WTC11 (cell line): Measurements from ENCODE around the gene TNNT1. TPM values are rescaled to one million over a fixed set of nuclear protein-coding genes. Genes with fewer than 3 reads are reported as not detected.

Experiments
- ATAC-seq: fragments of 200-7000 bp; cut with Tn5 transposase; 2 replicates; pipeline ENCODE4 v1.10.0; 2021; ENCODE audit warnings: mild to moderate bottlenecking, moderate library complexity
- CTCF ChIA-PET: fragments of 300-600 bp; sonication (Branson Sonifier 250); formaldehyde crosslinking; loops from one replicate; lab custom pipeline; 2021; ENCODE audit warnings: antibody characterized with exemption; lab: Charles Lee
- POLR2A ChIA-PET: fragments of 350-600 bp; sonication (Branson Sonifier 250); formaldehyde crosslinking; loops from one replicate; lab custom pipeline; 2021; ENCODE audit warnings: antibody characterized with exemption; lab: Charles Lee
- DNase-seq: peaks from one replicate; pipeline ENCODE4 v3.0.0; 2021; ENCODE audit warnings: low spot score
- H3K27ac Mint-ChIP-seq: 2 replicates; pipeline ENCODE4 v1.8.0; 2021; ENCODE audit warnings: mixed read lengths
- H3K27me3 Mint-ChIP-seq: 2 replicates; pipeline ENCODE4 v1.8.0; 2021; ENCODE audit warnings: low read depth, mild to moderate bottlenecking, moderate library complexity, mixed read lengths
- H3K36me3 Mint-ChIP-seq: 2 replicates; pipeline ENCODE4 v1.8.0; 2021; ENCODE audit warnings: mixed read lengths
- H3K4me1 Mint-ChIP-seq: 2 replicates; pipeline ENCODE4 v1.8.0; 2022; ENCODE audit warnings: mixed read lengths
- H3K4me3 Mint-ChIP-seq: 2 replicates; pipeline ENCODE4 v1.8.0; 2021; ENCODE audit warnings: mild to moderate bottlenecking, moderate library complexity, mixed read lengths
- H3K9me3 Mint-ChIP-seq: 2 replicates; pipeline ENCODE4 v1.8.0; 2021; ENCODE audit warnings: mixed read lengths
- AFF4 ChIP-seq: sonication (generic); formaldehyde crosslinking; IDR thresholded peaks from 2 replicates; pipeline ENCODE4 v1.8.1; 2023; ENCODE audit warnings: mild to moderate bottlenecking, missing genetic modification reagents, borderline replicate concordance
- CREM ChIP-seq: sonication (generic); formaldehyde crosslinking; IDR thresholded peaks from 2 replicates; pipeline ENCODE4 v1.8.1; 2022; ENCODE audit warnings: mild to moderate bottlenecking, missing genetic modification reagents, moderate library complexity
- FOXJ3 ChIP-seq: sonication (generic); formaldehyde crosslinking; IDR thresholded peaks from 2 replicates; pipeline ENCODE4 v1.9.0; 2021; ENCODE audit warnings: missing genetic modification reagents, mild to moderate bottlenecking, borderline replicate concordance
- GABPB1 ChIP-seq: sonication (generic); formaldehyde crosslinking; IDR thresholded peaks from 2 replicates; pipeline ENCODE4 v1.8.1; 2023; ENCODE audit warnings: mild to moderate bottlenecking, missing genetic modification reagents
- GRHL2 ChIP-seq: fragments of 250-450 bp; sonication (Bioruptor Pico); IDR thresholded peaks from 2 replicates; pipeline ENCODE4 v1.8.0; 2022; ENCODE audit warnings: mild to moderate bottlenecking, moderate library complexity; ENCODE audit not compliant: insufficient replicate concordance, severe bottlenecking
- IRF1 ChIP-seq: sonication (generic); formaldehyde crosslinking; IDR thresholded peaks from 2 replicates; pipeline ENCODE4 v1.8.0; 2023; ENCODE audit warnings: missing genetic modification reagents
- IRF2 ChIP-seq: sonication (generic); formaldehyde crosslinking; IDR thresholded peaks from 2 replicates; pipeline ENCODE4 v1.8.0; 2022; ENCODE audit warnings: low read depth, missing genetic modification reagents, borderline replicate concordance
- JUN ChIP-seq: sonication (generic); formaldehyde crosslinking; IDR thresholded peaks from 2 replicates; pipeline ENCODE4 v1.8.0; 2023; ENCODE audit warnings: mild to moderate bottlenecking, missing genetic modification reagents
- NFE2L1 ChIP-seq: sonication (generic); formaldehyde crosslinking; IDR thresholded peaks from 2 replicates; pipeline ENCODE4 v1.8.1; 2023; ENCODE audit warnings: missing genetic modification reagents
- PREB ChIP-seq: sonication (generic); formaldehyde crosslinking; IDR thresholded peaks from 2 replicates; pipeline ENCODE4 v1.8.1; 2022; ENCODE audit warnings: mild to moderate bottlenecking, missing genetic modification reagents, moderate library complexity, borderline replicate concordance
- SOX15 ChIP-seq: fragments of 250-450 bp; sonication (Bioruptor Pico); IDR thresholded peaks from 2 replicates; pipeline ENCODE4 v1.9.0; 2021; ENCODE audit warnings: mild to moderate bottlenecking
- TCF7 ChIP-seq: sonication (generic); formaldehyde crosslinking; IDR thresholded peaks from 2 replicates; pipeline ENCODE4 v1.8.0; 2022; ENCODE audit warnings: mild to moderate bottlenecking, low read depth, missing genetic modification reagents, moderate library complexity
- USF2 ChIP-seq: sonication (generic); formaldehyde crosslinking; IDR thresholded peaks from 2 replicates; pipeline ENCODE4 v1.8.1; 2023; ENCODE audit warnings: mild to moderate bottlenecking, missing genetic modification reagents, moderate library complexity
- ZNF281 ChIP-seq: sonication (generic); formaldehyde crosslinking; IDR thresholded peaks from 2 replicates; pipeline ENCODE4 v1.8.0; 2023; ENCODE audit warnings: mild to moderate bottlenecking, missing genetic modification reagents
- ZNF396 ChIP-seq: fragments of 250-450 bp; sonication (Bioruptor Pico); IDR thresholded peaks from 2 replicates; pipeline ENCODE4 v1.8.0; 2021; ENCODE audit warnings: mild to moderate bottlenecking, moderate library complexity, borderline replicate concordance
- ZNF423 ChIP-seq: fragments of 250-450 bp; sonication (Bioruptor Pico); IDR thresholded peaks from 2 replicates; pipeline ENCODE4 v2.1.2; 2022; ENCODE audit warnings: mild to moderate bottlenecking, moderate library complexity
- total RNA-seq: library from RNA; stranded (reverse); gene quantifications from 3 replicates; pipeline ENCODE4 v1.2.3, GENCODE V29; 2021
- TF ChIP-seq, protein P1 (sequence below): sonication (generic); formaldehyde crosslinking; IDR thresholded peaks from 2 replicates; pipeline ENCODE4 v1.8.0; 2022; ENCODE audit warnings: mild to moderate bottlenecking, missing genetic modification reagents
- TF ChIP-seq, protein P2 (sequence below): fragments of 200-600 bp; IDR thresholded peaks from 2 replicates; pipeline ENCODE4 v1.8.0; 2022; ENCODE audit warnings: antibody characterized with exemption
- TF ChIP-seq, protein P3 (sequence below): fragments of 250-450 bp; sonication (Bioruptor Pico); IDR thresholded peaks from 2 replicates; pipeline ENCODE4 v1.8.0; 2021; ENCODE audit warnings: mild to moderate bottlenecking
- TF ChIP-seq, protein P4 (sequence below): sonication (generic); formaldehyde crosslinking; IDR thresholded peaks from 2 replicates; pipeline ENCODE4 v1.8.0; 2022; ENCODE audit warnings: mild to moderate bottlenecking, missing genetic modification reagents
- TF ChIP-seq, protein P5 (sequence below): sonication (generic); formaldehyde crosslinking; IDR thresholded peaks from 2 replicates; pipeline ENCODE4 v1.8.1; 2023; ENCODE audit warnings: mild to moderate bottlenecking, missing genetic modification reagents

Gene TNNT1
- total RNA-seq, 1 experiment from 2014 or later, result 50.6 TPM

DNA sequence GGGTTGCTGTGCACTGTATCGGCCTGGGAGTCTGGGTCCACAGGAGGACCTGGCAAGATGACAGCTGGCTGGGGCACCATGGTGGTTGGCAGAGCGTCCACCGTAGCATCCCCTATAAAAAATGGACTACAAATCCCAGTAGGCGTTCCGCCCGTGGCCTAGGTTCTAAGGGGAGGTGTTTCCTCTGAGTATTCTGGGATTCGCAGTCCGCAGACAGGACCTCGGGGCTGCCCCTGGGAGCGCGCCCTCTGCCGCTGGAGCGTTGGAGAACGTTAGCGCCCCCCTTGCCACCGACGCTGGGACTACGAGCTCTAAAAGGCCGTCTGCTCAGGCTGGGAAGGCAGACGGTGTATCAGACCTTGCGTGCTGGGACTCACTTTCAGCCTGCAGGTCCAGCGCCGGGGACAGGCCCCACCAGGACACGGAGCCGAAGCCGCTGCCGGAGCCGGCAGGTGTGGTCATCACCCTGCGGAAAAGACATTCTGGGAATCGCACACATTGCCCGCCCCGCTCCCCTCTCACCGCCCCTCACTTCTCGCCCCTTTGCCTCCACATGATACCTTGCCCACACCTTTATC is 17.0 kb upstream of the TNNT1 start:
- Mint-ChIP-seq H3K36me3 (no peaks in the 10 kb centered on the region), H3K4me1 (peaks cover 8% of the 10 kb centered on the region; the same call in 1 of the 2 replicates), H3K27me3 (peaks cover 71% of the 10 kb centered on the region), H3K9me3 (no peaks in the 10 kb centered on the region), H3K27ac (peak overlapping the region; percentile 75), H3K4me3 (peak overlapping the region; percentile 94)
- CTCF ChIA-PET, result interaction anchor here (0.6 to 3.2 kb wide), 48 partner anchors 9 to 489 kb away, joined by 3 to 64 read pairs (median 4); partner anchors contain the start of genes EPS8L1, HSPBP1, KMT5C and PPP1R12C
- ATAC-seq (peak; percentile 84), DNase-seq (peak; percentile 93)
- POLR2A ChIA-PET, result interaction anchor here (0.6 to 0.8 kb wide), 2 partner anchors 20 to 130 kb away, joined by 3 read pairs; no protein-coding TSS in a partner anchor
- TF ChIP-seq PREB (CRISPR knock-in tag), result no peak
- TF ChIP-seq, protein P1, sequence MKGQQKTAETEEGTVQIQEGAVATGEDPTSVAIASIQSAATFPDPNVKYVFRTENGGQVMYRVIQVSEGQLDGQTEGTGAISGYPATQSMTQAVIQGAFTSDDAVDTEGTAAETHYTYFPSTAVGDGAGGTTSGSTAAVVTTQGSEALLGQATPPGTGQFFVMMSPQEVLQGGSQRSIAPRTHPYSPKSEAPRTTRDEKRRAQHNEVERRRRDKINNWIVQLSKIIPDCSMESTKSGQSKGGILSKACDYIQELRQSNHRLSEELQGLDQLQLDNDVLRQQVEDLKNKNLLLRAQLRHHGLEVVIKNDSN (CRISPR knock-in tag), result no peak
- TF ChIP-seq IRF2, result no peak
- 0 out of 2 replicates have a peak, but pooled peaks have one; percentile 22 for TF ChIP-seq CREM
- TF ChIP-seq, protein P2, sequence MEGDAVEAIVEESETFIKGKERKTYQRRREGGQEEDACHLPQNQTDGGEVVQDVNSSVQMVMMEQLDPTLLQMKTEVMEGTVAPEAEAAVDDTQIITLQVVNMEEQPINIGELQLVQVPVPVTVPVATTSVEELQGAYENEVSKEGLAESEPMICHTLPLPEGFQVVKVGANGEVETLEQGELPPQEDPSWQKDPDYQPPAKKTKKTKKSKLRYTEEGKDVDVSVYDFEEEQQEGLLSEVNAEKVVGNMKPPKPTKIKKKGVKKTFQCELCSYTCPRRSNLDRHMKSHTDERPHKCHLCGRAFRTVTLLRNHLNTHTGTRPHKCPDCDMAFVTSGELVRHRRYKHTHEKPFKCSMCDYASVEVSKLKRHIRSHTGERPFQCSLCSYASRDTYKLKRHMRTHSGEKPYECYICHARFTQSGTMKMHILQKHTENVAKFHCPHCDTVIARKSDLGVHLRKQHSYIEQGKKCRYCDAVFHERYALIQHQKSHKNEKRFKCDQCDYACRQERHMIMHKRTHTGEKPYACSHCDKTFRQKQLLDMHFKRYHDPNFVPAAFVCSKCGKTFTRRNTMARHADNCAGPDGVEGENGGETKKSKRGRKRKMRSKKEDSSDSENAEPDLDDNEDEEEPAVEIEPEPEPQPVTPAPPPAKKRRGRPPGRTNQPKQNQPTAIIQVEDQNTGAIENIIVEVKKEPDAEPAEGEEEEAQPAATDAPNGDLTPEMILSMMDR, result peak; percentile 22; the same call in 1 of the 2 replicates
- TF ChIP-seq, protein P3, sequence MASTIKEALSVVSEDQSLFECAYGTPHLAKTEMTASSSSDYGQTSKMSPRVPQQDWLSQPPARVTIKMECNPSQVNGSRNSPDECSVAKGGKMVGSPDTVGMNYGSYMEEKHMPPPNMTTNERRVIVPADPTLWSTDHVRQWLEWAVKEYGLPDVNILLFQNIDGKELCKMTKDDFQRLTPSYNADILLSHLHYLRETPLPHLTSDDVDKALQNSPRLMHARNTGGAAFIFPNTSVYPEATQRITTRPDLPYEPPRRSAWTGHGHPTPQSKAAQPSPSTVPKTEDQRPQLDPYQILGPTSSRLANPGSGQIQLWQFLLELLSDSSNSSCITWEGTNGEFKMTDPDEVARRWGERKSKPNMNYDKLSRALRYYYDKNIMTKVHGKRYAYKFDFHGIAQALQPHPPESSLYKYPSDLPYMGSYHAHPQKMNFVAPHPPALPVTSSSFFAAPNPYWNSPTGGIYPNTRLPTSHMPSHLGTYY (CRISPR knock-in tag), result no peak
- 0 out of 2 replicates have a peak, but pooled peaks have one; percentile 3 for TF ChIP-seq USF2 (CRISPR knock-in tag)
- TF ChIP-seq AFF4 (CRISPR knock-in tag), result no peak
- no peak for TF ChIP-seq ZNF423 (CRISPR knock-in tag)
- no peak for TF ChIP-seq NFE2L1 (CRISPR knock-in tag)
- TF ChIP-seq GABPB1 (CRISPR knock-in tag), result no peak
- TF ChIP-seq, protein P4, sequence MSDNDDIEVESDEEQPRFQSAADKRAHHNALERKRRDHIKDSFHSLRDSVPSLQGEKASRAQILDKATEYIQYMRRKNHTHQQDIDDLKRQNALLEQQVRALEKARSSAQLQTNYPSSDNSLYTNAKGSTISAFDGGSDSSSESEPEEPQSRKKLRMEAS (CRISPR knock-in tag), result no peak
- TF ChIP-seq SOX15, result no peak
- no peak for TF ChIP-seq ZNF281 (CRISPR knock-in tag)
- no peak for TF ChIP-seq ZNF396 (CRISPR knock-in tag)
- TF ChIP-seq JUN (CRISPR knock-in tag), result no peak
- TF ChIP-seq, protein P5, sequence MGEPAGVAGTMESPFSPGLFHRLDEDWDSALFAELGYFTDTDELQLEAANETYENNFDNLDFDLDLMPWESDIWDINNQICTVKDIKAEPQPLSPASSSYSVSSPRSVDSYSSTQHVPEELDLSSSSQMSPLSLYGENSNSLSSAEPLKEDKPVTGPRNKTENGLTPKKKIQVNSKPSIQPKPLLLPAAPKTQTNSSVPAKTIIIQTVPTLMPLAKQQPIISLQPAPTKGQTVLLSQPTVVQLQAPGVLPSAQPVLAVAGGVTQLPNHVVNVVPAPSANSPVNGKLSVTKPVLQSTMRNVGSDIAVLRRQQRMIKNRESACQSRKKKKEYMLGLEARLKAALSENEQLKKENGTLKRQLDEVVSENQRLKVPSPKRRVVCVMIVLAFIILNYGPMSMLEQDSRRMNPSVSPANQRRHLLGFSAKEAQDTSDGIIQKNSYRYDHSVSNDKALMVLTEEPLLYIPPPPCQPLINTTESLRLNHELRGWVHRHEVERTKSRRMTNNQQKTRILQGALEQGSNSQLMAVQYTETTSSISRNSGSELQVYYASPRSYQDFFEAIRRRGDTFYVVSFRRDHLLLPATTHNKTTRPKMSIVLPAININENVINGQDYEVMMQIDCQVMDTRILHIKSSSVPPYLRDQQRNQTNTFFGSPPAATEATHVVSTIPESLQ, result no peak
- no peak for TF ChIP-seq GRHL2
- no peak for TF ChIP-seq IRF1 (CRISPR knock-in tag)
- no peak for TF ChIP-seq TCF7 (CRISPR knock-in tag)
- no peak for TF ChIP-seq FOXJ3 (CRISPR knock-in tag)
